Endothelial cell of umbilical vein (primary cell): ENCODE data around the gene DENND2A.
"Not testable (repeated sequence)": the region's sequence is repeated elsewhere in the genome, so short reads cannot be mapped to it uniquely, and the experiment has no call there.

Source experiments
- JUN ChIP-seq: IDR thresholded peaks from 2 replicates; pipeline ENCODE4 v1.6.1; 2011; ENCODE audit warnings: borderline replicate concordance, low read depth; ENCODE audit not compliant: insufficient read length, insufficient read depth
- POLR2A ChIP-seq: IDR thresholded peaks from 2 replicates; pipeline ENCODE4 v1.6.1; 2012; ENCODE audit warnings: low read depth, mild to moderate bottlenecking, control low read depth, low read length
- POLR2AphosphoS5 ChIP-seq: IDR thresholded peaks from 2 replicates; pipeline ENCODE4 v1.6.1; 2012; ENCODE audit warnings: low read depth, mild to moderate bottlenecking, control low read depth, low read length, moderate library complexity; ENCODE audit not compliant: insufficient read depth
- TF ChIP-seq, protein P1 (sequence below), 2 donors: IDR thresholded peaks; 1 replicate in 1 of 2; 2 replicates in 1 of 2; pipeline ENCODE4 v1.5.1; 2011; ENCODE audit warnings: low read length in 2 of 2, mild to moderate bottlenecking in 2 of 2, moderate library complexity in 2 of 2, control low read depth in 1 of 2, inconsistent platforms in 1 of 2, low read depth in 1 of 2; ENCODE audit not compliant: insufficient read depth in 1 of 2; ENCODE audit errors: extremely low read depth in 1 of 2

DNA sequence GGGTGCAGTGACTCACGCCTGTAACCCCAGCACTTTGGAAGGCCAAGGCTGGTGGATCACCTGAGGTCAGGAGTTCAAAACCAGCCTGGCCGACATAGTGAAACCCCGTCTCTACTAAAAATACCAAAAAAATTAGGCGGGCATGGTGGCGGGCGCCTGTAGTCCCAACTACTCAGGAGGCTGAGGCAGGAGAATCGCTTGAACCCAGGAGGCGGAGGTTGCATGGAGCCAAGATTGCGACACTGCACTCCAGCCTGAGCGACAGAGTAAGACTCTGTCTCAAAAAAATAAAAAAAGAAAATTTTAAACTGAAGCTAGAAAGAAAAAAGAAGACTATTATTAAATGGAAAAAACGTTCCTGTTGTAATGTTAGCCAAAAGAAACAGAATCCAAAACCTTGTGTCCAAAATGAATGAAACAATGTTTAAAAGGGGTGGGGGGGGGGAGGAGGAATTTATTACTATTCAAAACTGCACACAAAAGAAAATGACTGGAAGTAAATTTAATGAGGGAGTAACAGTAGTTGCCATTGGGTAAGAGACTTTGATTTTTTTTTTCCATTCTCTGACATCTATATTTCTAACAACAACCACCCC is 20.6 kb downstream of the DENND2A start:
- TF ChIP-seq, protein P1, sequence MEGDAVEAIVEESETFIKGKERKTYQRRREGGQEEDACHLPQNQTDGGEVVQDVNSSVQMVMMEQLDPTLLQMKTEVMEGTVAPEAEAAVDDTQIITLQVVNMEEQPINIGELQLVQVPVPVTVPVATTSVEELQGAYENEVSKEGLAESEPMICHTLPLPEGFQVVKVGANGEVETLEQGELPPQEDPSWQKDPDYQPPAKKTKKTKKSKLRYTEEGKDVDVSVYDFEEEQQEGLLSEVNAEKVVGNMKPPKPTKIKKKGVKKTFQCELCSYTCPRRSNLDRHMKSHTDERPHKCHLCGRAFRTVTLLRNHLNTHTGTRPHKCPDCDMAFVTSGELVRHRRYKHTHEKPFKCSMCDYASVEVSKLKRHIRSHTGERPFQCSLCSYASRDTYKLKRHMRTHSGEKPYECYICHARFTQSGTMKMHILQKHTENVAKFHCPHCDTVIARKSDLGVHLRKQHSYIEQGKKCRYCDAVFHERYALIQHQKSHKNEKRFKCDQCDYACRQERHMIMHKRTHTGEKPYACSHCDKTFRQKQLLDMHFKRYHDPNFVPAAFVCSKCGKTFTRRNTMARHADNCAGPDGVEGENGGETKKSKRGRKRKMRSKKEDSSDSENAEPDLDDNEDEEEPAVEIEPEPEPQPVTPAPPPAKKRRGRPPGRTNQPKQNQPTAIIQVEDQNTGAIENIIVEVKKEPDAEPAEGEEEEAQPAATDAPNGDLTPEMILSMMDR (IDR thresholded peaks at IDR 0.05; ENCODE audit: extremely low read depth in 1 of 2, insufficient read depth in 1 of 2, low read depth in 1 of 2, low read length in 2 of 2) = not testable (repeated sequence)
- TF ChIP-seq POLR2AphosphoS5, POLR2A, JUN: not testable (repeated sequence)
